Endodermal cell (in vitro differentiated cells): ENCODE measurements around the gene AGMAT. TPM values are rescaled to one million over a fixed set of nuclear protein-coding genes. Genes with fewer than 3 reads are reported as not detected.

ENCODE experiments used
- DNase-seq: peaks from one replicate; pipeline ENCODE4 v3.0.0-alpha.2; 2017
- H3K27ac ChIP-seq: 2 replicates; pipeline ENCODE4 v1.5.1; 2013; ENCODE audit warnings: mild to moderate bottlenecking, low read depth, low read length, moderate library complexity
- H3K27me3 ChIP-seq: 2 replicates; pipeline ENCODE4 v1.6.1; 2013; ENCODE audit warnings: mild to moderate bottlenecking, low read length, moderate library complexity; ENCODE audit not compliant: insufficient read depth, control insufficient read depth, poor library complexity, severe bottlenecking
- H3K36me3 ChIP-seq: 2 replicates; pipeline ENCODE4 v1.7.0; 2013; ENCODE audit warnings: mild to moderate bottlenecking, low read length, moderate library complexity; ENCODE audit not compliant: control insufficient read depth, insufficient read depth
- H3K4me1 ChIP-seq: one replicate; pipeline ENCODE4 v1.7.0; 2013; ENCODE audit warnings: low read length; ENCODE audit not compliant: control insufficient read depth, insufficient read depth
- H3K4me3 ChIP-seq: 2 replicates; pipeline ENCODE4 v1.5.1; 2013; ENCODE audit warnings: mild to moderate bottlenecking, low read length, moderate library complexity
- H3K9ac ChIP-seq: 2 replicates; pipeline ENCODE4 v1.6.1; 2013; ENCODE audit warnings: mild to moderate bottlenecking, low read length, moderate library complexity; ENCODE audit not compliant: poor library complexity, severe bottlenecking; ENCODE audit errors: extremely low read depth
- H3K9me3 ChIP-seq: 2 replicates; pipeline ENCODE4 v1.6.1; 2013; ENCODE audit warnings: mild to moderate bottlenecking, low read length, moderate library complexity; ENCODE audit not compliant: control insufficient read depth
- H3K27ac Mint-ChIP-seq: 2 replicates; pipeline ENCODE4 v1.8.0; 2020; ENCODE audit warnings: mixed read lengths
- H3K27me3 Mint-ChIP-seq: 2 replicates; pipeline ENCODE4 v1.8.0; 2021; ENCODE audit warnings: mild to moderate bottlenecking, mixed read lengths; ENCODE audit not compliant: insufficient read depth
- H3K36me3 Mint-ChIP-seq: 2 replicates; pipeline ENCODE4 v1.8.0; 2020; ENCODE audit warnings: low read depth, mixed read lengths
- H3K4me1 Mint-ChIP-seq: 2 replicates; pipeline ENCODE4 v1.8.0; 2020; ENCODE audit warnings: mixed read lengths
- H3K4me3 Mint-ChIP-seq: 2 replicates; pipeline ENCODE4 v1.8.0; 2020; ENCODE audit warnings: mild to moderate bottlenecking, moderate library complexity, mixed read lengths
- H3K9me3 Mint-ChIP-seq: 2 replicates; pipeline ENCODE4 v1.8.0; 2020; ENCODE audit warnings: mild to moderate bottlenecking, mixed read lengths
- CTCF ChIP-seq: fragments of 200-600 bp; sonication (generic); conservative IDR thresholded peaks from 2 replicates; pipeline ENCODE4 v1.5.0; 2021; ENCODE audit warnings: antibody characterized with exemption, mild to moderate bottlenecking
- WGBS, 2 experiments: methylation state at CpG; one replicate each; pipeline versions ENCODE4 v1.1.5 to v1.1.7; 2013; ENCODE audit warnings: missing lambda C conversion rate in 2 of 2, mixed read lengths in 1 of 2; ENCODE audit not compliant: insufficient coverage in 1 of 2, insufficient read length in 1 of 2; 5-methylcytosine and 5-hydroxymethylcytosine counted together
- total RNA-seq, 2 donors: library from RNA; stranded (reverse); fragmentation: NEBNext Ultra II Directional in 1 of 2; extraction: Animal tissue kit (Norgen Biotek cat#: 25700) in 1 of 2; gene quantifications; 2 replicates in 1 of 2; 3 replicates in 1 of 2; pipeline ENCODE4 v1.2.1, GENCODE V29; 2021

The AGMAT gene
- total RNA-seq, 2 donors from 2014 or later: 3.8 to 4.4 TPM

- H3K27ac Mint-ChIP-seq: peak overlapping the region; percentile 57
- Histone ChIP-seq H3K9me3 (no peaks in the 10 kb centered on the region), H3K36me3 (no peaks in the 10 kb centered on the region), H3K27me3 (peaks cover 7% of the 10 kb centered on the region), H3K4me1 (no peaks in the 10 kb centered on the region), H3K4me3 (peak overlapping the region; percentile 80), H3K27ac (no peak overlapping the region), H3K9ac (peak overlapping the region; percentile 51)
- H3K4me1 Mint-ChIP-seq: peaks cover 2% of the 10 kb centered on the region
- TF ChIP-seq CTCF: no peak
- H3K9me3 Mint-ChIP-seq: peaks cover 10% of the 10 kb centered on the region
- H3K4me3 Mint-ChIP-seq: peak overlapping the region; percentile 70
- DNase-seq: peak; percentile 98
- no peaks in the 10 kb centered on the region for H3K36me3 Mint-ChIP-seq
- WGBS, 2 experiments: 43 to 59% methylated on average over 48 to 56 of the region's 56 CpGs
- peaks cover 38% of the 10 kb centered on the region for H3K27me3 Mint-ChIP-seq
Measured at GRCh38 chr1:15603050-15603965, 18.5 kb upstream of the AGMAT start.

GRCh38 chr1:15598436-15598835 lies 13.6 kb upstream of the AGMAT start:
- Histone ChIP-seq H3K9me3 (no peaks in the 10 kb centered on the region), H3K4me1 (peaks cover 5% of the 10 kb centered on the region), H3K27me3 (no peaks in the 10 kb centered on the region), H3K4me3 (no peak overlapping the region), H3K9ac (no peak overlapping the region), H3K27ac (no peak overlapping the region), H3K36me3 (no peaks in the 10 kb centered on the region)
- H3K27me3 Mint-ChIP-seq: peaks cover 15% of the 10 kb centered on the region
- no peaks in the 10 kb centered on the region for H3K9me3 Mint-ChIP-seq
- DNase-seq: no peak
- TF ChIP-seq CTCF: no peak
- H3K4me1 Mint-ChIP-seq: peaks cover 14% of the 10 kb centered on the region
- no peak overlapping the region for H3K4me3 Mint-ChIP-seq
- H3K27ac Mint-ChIP-seq: no peak overlapping the region
- H3K36me3 Mint-ChIP-seq: no peaks in the 10 kb centered on the region
- 89 to 94% methylated on average over 2 of the region's 2 CpGs for WGBS, 2 experiments

- Histone ChIP-seq H3K9me3 (no peaks in the 10 kb centered on the region), H3K4me1 (peaks cover 7% of the 10 kb centered on the region), H3K4me3 (peak overlapping the region; percentile 45), H3K27ac (no peak overlapping the region), H3K27me3 (no peaks in the 10 kb centered on the region), H3K36me3 (no peaks in the 10 kb centered on the region), H3K9ac (peak overlapping the region; percentile 6)
- Mint-ChIP-seq H3K36me3 (no peaks in the 10 kb centered on the region), H3K4me3 (no peak overlapping the region), H3K27me3 (peaks cover 15% of the 10 kb centered on the region), H3K27ac (no peak overlapping the region), H3K4me1 (peaks cover 21% of the 10 kb centered on the region), H3K9me3 (no peaks in the 10 kb centered on the region)
- 89 to 94% methylated on average over 3 to 5 of the region's 5 CpGs for WGBS, 2 experiments
- no peak for DNase-seq
- no peak for TF ChIP-seq CTCF
Measured at GRCh38 chr1:15595809-15596617, 11.2 kb upstream of the AGMAT start.
